ENCODE results near the gene HSD17B2.

HSD17B2 gene

DNA sequence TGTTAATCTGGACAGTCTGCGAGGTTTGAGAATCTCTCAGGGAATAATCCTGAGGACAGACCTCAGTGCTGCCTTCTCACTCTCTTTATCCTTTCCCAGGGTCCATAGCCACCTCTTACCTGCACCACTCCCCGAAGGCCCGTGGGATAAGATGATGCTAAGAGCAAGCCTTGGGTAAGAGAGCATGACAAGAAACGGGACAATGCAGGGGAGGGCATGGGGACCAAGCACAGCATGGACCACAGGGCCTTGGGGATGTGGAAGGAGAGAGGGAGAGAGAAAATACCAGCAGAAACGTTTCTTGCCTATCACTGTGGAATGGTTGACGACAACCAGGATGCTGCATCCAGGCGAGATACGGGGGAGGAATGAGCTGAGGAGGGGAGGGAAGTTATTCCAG lies 15.5 kb upstream of the HSD17B2 start:
- no peak for DNase-seq (ENCODE audit: low read depth)

DNA sequence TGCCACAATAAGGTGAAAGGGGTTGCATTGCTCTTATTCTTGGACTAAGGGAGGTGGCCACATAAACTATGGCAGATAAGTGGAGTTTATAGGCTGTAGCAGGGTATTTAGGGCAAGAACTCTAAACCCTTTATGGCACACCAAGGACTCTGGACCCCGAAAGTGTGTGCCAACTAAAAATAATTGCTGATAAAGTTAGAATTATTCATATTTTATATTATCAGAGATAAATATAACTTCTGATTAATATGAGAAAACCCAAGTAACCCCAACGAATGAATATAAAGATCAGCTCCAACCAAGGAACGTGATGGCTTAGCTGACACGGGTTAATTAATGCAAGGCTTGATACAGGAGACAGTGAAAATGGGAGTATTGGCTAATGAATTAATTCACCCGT lies 15.0 kb upstream of the HSD17B2 start:
- no peak for DNase-seq (ENCODE audit: low read depth)

DNA sequence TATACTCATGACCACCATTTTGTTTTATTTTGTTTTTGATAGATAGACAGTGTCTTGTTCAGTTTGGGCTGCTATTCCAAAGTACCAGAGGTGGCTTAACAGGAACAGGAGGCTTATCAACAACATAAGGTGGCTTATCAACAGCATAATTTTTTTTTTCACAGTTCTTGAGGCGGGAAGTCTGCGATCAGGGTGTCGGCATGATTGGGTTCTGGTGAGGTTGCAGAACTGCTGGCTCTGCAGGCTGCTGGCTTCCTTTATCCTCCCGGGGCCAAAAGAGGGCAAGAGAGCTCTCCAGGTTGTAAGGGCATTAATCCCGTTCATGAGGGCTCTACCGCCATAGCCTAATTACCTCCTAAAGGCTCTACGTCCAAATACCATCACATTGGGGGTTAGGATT lies 11.8 kb upstream of the HSD17B2 start:
- no peak for DNase-seq (ENCODE audit: low read depth)

GRCh38 chr16:82024316-82024715 lies 10.7 kb upstream of the HSD17B2 start:
- DNase-seq (ENCODE audit: low read depth): no peak

- DNase-seq (ENCODE audit: low read depth): no peak
These were observed 10.2 kb upstream of the HSD17B2 start for GRCh38 chr16:82024883-82025282.

DNA sequence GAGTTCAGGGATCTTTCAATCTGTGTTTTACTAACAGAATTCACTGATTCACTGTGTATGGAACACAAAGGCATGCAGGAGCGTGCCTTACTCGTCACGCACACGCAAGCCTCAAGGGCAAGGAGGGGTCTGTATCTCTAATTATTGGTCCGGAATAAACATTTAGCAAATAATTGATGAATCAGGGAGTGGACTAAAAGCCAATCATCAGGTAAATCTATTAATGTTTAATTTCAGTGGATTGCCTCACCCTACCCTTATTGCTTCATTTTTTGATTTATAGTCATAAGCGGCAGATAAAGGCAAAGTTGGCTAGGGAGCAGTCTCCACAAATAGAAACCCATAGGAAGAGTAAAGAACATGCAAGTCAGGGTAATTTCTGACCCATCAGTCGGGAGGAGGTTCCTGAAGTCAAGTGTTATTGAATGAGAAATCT lies 7.4 kb upstream of the HSD17B2 start:
- no peak for DNase-seq (ENCODE audit: low read depth)

GRCh38 chr16:82031116-82032084 lies 3.7 kb upstream of the HSD17B2 start:
- DNase-seq (ENCODE audit: low read depth): peak; percentile 53

DNA sequence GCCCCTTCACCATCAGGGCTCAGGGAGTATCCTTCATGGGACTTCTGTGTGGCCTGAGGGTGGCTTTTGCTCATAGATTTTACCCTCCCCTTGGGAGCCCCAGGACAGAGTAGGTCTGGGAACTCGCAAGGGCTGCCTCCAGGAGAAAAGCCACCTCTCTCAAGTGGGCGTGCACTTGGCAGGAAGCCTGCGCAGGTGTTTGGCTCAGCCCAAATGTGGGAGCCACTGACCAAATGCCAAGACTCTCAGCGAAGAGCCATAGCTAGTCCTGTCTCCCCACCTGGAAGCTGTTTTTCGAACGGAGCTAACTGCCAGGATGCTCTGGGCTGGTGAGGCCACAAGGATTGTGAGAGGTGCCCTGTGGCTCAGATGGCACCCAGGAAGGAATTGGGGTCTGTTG lies 2.0 kb upstream of the HSD17B2 start:
- DNase-seq (ENCODE audit: low read depth): no peak

DNA sequence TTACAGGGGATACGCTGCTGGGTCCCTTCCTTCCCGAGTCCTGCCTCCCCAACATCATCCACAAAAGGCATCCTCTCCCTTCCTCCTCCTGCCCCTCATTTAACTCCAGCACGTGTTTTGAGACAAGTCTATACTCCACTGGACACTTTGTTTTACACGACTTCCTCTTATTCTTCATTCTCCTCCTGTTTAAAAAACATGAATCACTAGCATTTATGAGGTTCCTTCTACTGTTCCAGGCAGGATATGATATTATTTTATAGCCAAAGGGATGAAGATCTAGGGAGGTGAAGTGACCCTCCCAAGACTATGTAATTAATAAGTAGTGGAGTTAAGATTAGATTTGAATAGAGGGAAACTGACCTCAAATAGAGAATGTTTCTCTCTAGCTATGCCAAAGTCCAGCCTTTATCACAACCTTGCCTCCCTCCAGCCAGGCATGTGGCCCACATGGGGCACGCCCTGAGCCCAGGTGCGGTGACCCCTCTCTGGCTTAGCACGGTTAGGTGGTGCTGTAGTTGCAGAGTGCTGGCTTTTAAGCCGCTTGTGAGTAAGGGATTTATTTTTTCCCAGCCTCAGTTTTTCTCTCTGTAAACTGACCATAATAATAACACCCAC lies 1.3 kb upstream of the HSD17B2 start:
- DNase-seq (ENCODE audit: low read depth): no peak

GRCh38 chr16:82037251-82037650 lies 2.2 kb downstream of the HSD17B2 start:
- no peak for DNase-seq (ENCODE audit: low read depth)

GRCh38 chr16:82037666-82038065 lies 2.6 kb downstream of the HSD17B2 start:
- no peak for DNase-seq (ENCODE audit: low read depth)

DNA sequence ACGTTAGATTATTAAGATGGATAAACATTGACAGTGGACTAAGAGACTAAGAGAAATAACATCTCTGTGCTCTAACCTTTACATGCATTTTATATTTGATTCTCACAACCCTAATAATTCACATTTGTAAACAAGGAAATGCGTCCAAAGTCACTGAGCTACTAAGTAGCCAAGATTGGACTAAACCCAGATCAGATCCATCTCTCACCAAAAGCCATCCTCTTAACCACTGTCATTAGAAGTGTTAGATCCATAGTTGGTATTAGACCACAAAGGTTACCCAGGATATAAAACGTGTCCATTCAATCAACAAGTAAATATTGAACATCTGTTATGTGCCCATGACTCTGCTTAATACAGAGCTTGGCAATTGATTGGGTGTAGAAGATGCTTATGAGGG lies 5.2 kb downstream of the HSD17B2 start:
- DNase-seq (ENCODE audit: low read depth): no peak

DNA sequence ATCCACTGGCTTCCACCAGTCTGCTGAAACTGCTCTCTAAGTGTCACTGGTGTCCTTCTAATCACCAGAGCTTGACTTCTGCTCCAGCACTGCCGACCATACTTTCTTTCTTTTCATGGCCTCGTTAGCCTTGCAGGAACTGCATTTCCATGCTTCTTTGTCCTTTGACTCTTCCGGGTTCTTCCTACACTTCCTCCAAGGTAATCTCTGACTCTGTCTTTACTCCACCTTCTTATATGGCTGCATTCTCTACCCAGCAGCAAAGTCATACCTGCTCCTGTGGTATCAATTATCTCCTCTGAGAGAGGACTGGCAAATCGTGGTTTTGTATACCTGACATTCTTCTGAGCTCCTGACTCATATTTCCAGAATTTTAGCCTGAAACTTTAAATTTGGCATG lies 6.5 kb downstream of the HSD17B2 start:
- DNase-seq (ENCODE audit: low read depth): no peak

- no peak for DNase-seq (ENCODE audit: low read depth)
These were observed 7.1 kb downstream of the HSD17B2 start for GRCh38 chr16:82042144-82042543.

- DNase-seq (ENCODE audit: low read depth): no peak
These were observed 7.8 kb downstream of the HSD17B2 start for GRCh38 chr16:82042846-82043245.

GRCh38 chr16:82043680-82044584 lies 8.9 kb downstream of the HSD17B2 start:
- DNase-seq (ENCODE audit: low read depth): peak; percentile 53

- DNase-seq (ENCODE audit: low read depth): no peak
These were observed 9.5 kb downstream of the HSD17B2 start for GRCh38 chr16:82044585-82044911.

DNA sequence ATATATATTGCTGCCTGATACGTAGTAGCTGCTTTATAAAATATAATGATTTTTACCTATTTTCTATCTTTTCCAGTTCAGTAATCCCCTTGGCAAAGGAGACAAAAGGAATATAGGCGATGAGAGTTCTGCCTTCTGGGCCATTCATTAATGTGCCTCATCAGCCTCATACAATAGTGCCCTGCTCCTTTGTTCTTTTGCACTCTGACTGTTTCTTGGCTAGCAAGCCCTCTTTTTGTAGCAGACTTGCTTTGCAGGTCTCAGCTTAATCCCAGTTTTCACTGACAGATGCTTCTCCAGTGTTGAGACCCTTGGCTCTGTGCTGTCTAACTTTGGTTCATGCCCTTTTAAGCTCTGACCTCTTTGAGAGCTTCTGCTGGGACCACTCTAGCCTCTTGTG lies 10.4 kb downstream of the HSD17B2 start:
- DNase-seq (ENCODE audit: low read depth): no peak

DNA sequence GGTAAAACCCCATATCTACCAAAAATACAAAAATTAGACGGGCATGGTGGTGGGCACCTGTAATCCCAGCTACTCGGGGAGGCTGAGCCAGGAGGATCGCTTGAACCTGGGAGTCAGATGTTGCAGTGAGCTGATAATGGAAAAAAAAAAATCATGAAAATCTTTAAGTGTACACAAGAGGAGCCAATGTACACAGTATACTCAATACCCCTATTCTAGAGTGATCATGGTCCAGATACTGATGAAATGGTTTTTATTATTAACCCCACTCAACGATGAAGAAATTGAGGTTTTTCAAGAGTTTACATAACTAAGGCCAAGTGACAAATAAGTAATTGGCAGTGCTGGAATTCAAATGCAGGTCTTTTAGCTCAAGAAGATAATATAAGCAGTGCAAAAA lies 11.5 kb downstream of the HSD17B2 start:
- DNase-seq (ENCODE audit: low read depth): no peak

DNA sequence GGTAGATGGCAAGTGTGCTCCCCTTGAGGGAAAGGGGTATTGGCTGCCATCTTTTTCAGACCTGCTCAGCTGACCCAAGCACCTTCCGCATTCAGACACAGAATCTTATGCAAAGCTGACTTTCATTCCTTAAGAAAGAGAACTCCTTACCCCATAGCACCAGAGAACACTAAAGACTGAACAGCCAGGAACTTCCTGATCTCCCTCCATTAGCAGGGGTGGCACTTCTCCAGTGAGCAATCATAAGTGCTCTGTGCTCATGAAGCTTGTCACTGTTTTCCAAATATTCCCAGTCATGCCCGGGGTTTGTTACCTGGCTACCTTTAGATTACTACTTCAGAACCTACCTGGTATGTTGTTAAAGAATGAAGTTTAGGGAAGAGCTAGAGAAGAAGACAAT lies 11.9 kb downstream of the HSD17B2 start:
- no peak for DNase-seq (ENCODE audit: low read depth)

DNA sequence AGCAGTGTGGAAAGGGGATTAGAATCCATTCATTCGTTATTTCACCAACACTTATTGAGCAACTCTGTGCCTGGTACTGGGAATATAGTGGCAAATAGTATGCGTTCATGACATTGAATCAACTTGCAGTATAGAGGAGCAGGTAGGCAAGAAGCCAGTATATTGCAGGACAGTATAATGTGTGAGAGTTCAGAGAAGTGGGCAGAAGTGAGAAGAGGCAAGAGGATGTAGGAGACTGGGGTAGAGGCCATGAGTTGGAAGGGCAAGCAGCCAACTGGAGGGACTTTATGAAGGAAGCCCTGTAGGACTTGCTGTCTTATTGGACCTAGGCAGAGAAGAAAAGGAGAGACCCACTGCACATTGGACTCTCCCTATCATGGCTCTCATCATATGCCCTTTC lies 12.3 kb downstream of the HSD17B2 start:
- no peak for DNase-seq (ENCODE audit: low read depth)

GRCh38 chr16:82047787-82048186 lies 12.7 kb downstream of the HSD17B2 start:
- DNase-seq (ENCODE audit: low read depth): no peak

GRCh38 chr16:82049484-82049883 lies 14.4 kb downstream of the HSD17B2 start:
- DNase-seq (ENCODE audit: low read depth): no peak

All from fibroblast of the conjunctiva (primary cell).